ENCODE data around the gene PAFAH1B2.

DNA sequence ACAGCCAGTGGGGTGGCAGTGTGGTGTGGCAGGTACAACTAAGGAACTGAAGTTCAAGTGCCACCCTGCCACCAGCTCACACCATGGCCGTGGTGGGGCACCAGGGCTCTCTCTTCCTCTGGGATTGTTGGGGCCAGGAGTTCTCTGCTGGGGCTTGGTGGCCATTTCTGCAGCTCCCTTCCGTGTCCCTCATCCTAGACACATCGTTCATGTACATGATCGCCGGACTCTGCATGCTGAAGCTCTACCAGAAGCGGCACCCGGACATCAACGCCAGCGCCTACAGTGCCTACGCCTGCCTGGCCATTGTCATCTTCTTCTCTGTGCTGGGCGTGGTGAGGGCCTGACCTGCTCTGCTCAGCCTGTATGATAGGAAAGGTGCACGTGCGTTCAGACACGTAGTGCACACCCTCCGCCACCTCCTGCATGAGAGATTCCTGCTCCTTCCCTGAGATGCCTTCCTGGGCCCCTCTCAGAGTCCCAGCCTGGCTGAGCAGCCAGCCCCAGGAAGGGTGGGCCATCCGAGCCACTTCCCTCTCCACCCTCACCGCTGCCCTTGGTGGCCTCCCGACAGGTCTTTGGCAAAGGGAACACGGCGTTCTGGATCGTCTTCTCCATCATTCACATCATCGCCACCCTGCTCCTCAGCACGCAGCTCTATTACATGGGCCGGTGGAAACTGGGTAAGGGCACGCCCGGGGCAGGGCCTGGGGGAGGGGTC is 47.8 kb downstream of the PAFAH1B2 start:
- no peak for TF ChIP-seq ESRRA (IDR thresholded peaks at IDR 0.05; ENCODE audit: low read length)
- no peak for TF ChIP-seq EZH2 (IDR thresholded peaks at IDR 0.05; ENCODE audit: borderline replicate concordance, control insufficient read depth, low read depth, low read length)
